ENCODE measurements around the gene FSTL1.

The FSTL1 gene, protein sequence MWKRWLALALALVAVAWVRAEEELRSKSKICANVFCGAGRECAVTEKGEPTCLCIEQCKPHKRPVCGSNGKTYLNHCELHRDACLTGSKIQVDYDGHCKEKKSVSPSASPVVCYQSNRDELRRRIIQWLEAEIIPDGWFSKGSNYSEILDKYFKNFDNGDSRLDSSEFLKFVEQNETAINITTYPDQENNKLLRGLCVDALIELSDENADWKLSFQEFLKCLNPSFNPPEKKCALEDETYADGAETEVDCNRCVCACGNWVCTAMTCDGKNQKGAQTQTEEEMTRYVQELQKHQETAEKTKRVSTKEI

DNA sequence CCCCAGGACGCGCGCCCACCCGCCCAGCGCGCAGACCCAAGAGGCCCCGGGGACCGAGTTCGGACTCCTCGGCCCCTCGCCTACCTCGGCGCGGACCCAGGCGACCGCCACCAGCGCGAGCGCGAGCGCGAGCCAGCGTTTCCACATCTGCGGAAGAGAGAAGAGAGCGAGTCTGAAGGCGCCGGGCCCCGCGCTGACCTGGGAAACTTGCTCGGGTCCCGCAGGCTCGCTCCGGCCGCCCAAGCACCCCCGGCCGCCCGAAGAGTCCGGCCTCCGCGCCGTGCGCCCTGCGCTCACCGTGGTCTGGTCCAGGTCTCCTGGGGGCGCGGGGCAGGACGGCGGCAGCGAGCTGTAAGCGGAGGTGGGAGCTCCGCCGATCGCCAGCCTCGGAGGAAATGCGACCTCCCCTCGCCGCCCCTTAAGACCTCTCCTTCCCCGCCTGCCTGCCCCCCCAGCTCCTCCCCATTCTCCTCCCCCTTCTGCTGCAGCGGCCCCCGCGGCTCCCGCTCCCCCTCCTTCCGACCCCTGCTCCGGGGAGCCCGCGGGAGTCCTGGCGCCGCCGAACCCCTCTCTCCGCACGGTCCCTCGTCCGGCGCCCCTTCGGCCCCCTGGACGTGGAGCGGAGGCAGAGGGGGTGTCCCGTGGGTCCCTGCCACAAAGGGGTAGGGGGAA, at the start of gene FSTL1:
Gene FSTL1 (minus strand): TSS at position 393 of the 672 bp plus-strand sequence. CDS start 246 bp downstream, at position 147.
- no peak for DNase-seq (ENCODE audit: low read depth in 2 of 2, low spot score in 1 of 2)

DNA sequence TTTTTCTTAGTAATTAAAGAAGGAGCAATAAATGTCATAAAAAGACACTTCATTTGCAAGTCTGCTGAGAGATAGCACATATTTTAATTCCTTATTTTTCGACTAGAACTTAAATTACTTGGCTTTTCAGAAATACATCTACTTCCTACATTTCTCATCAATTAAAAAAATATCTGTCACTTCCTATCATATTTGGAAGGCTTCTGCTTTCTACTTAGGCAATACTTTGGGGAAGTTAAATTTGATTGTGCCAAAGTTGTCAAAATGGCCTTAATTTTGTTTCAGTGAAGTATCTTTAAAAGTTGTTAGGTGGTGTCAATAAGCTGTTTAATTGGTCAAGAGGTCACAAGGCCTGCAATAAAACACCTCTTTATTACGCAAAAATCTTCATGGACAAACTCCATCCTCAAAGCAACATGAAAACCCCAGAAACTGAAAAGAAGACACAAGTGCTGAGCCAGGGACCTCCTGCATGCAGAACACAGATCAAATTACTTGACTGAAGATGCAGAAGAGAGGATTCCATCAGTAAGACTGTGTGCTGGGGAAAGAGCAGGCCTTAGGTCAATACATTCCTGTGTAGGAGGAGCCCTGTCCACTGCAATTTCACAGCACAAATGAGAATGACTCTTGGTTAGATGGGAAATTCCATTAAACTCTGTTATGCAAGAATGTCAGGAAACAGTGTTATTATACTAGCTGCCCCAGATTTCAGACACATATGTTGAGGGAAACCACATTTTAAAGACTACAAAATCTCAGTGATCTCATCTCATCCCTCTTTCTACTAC, 48.0 kb upstream of the FSTL1 start:
- no peak for DNase-seq (ENCODE audit: low read depth in 2 of 2, low spot score in 1 of 2)

DNA sequence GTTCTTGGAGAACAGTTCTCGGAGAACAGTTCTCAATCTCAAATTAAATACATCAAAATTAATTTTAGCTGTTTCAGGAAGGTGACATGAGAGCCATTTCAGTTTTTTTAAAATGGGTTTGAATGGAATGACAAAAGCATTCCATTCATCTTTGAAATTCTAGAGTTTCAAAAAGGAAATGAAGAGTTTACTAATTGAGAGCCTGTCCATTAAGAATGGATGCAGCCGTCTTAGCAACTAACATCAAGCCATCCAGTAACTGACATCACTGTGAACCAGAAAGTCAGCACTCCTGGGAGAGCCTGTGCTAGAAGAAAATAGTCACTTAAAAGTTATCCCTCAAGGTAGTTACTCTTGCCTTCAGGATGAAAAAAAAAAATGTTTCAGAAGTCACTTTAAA, 47.0 kb upstream of the FSTL1 start:
- DNase-seq (ENCODE audit: low read depth in 2 of 2, low spot score in 1 of 2), result no peak

DNA sequence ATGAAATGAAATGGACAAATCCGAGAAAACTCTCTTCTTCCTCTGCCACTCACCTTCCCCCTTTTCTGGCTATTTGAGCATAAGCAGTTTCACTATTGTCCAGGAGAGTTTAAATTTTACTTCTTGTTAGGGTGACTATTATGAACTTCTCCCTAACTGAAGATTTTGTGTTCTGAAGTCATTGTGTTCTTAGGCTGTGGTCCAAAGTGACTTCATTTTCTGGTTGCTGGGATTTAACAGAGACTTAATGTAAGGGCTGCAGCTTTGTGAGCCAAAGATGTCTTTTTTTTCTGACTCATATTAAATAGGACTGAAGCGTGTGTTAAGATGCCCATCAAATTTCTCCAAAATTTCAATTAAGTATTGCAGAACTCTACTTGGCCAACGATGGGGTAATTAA, 46.5 kb upstream of the FSTL1 start:
- no peak for DNase-seq (ENCODE audit: low read depth in 2 of 2, low spot score in 1 of 2)

DNA sequence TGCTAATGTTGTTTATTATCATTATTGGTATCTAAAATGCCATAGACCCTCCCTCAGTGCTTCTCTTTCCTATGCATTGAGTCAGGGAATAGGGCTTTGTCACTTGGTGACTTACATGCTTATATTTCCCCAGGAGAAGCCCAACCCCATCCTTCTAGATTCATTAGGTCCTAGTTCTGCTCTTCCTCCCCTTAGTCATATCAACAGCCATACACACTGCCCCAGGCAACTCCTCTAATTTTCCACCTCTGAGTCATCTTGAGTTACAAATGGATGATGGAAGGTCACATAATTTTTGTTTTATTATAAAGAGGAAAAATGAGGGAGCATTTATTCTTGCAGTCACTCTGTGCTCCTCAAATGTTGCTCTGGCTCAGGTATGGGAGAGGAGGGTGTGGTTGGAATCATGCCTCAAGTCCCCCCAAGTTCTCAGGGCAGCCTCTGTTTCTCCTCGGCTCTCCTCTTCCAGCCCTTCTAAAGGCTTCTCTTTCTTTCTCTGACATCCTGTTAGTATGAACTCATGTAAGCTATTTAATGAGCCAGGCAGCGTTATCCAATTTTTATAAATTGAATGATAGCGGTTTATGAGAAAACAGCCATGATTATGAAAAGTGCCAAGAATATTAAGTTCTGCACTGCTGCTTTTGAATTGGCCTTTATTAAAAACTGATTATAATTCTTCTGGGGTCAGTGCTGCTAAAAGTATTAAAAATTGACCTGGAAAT, 45.6 kb upstream of the FSTL1 start:
- DNase-seq (ENCODE audit: low read depth in 2 of 2, low spot score in 1 of 2), result no peak

DNA sequence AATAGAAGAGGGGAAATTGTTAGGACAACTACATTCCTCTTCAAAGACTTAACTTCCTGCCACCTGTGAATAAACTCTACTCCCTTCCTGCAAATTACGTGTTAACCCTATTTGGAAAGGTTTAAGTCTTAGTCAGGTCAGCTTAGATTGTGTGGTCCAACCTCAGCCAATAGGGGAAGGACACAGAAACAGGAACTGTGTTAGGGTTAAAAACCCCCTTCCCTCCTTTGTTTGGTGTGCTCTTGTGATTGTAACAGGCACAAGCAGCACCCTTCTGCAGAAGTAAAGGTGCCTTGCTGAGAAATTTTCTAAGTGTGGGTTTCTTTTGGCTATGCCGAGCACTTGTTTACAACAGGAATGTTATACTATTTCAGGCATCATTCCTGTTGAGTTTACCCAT, 45.0 kb upstream of the FSTL1 start:
- DNase-seq (ENCODE audit: low read depth in 2 of 2, low spot score in 1 of 2), result no peak

DNA sequence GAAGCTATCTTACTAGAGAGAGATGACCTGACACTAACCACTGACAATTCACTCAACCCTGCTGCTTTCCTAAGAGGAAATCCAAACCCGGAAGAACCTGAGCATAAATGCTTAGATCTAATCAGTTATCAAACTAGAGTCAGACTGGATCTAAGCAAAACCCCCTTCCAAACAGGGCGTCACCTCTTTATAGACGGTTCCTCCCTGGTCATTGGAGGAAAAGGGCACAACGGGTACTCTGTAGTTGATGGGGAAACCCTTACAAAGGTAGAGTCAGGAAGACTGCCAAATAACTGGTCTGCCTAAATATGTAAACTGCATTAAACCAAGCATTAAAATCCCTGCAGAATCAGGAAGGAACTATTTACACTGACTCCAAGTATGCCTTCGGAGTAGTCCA, 41.3 kb upstream of the FSTL1 start:
- DNase-seq (ENCODE audit: low read depth in 2 of 2, low spot score in 1 of 2), result no peak

DNA sequence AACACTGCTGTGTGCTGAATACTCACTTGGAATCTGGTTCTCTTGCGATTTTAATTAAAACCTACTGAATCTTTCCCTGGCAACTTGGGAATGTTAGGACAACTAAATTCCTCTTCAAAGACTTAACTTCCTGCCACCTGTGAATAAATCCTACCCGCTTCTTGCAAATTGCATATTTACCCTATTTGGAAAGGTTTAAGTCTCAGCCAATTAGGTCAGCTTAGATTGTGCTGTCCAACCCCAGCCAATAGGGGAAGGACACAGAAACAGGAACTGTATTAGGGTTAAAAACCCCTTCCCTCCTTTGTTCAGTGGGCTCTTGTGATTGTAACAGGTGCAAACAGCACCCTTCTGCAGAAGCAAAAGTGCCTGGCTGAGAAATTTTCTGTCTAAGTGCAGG, 38.6 kb upstream of the FSTL1 start:
- DNase-seq (ENCODE audit: low read depth in 2 of 2, low spot score in 1 of 2), result no peak

DNA sequence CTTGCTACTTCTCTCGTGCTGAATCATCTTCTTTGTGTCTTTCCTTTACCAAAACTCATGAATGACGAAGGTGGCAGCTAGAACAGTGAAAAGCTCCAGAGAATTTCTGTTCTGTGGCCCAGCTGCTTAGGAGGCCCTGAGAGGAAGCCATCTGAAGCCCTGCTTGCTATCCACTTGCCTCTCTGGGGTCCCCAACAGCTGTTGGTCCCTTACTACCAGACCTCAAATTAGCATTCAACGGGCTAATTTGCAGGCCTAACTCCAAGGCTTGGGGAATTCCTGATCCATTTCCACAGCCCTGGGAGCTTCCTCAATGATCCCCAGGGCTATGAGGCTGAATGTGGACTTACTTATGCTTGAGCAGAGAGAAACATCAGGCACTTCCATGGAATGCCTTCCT, 37.5 kb upstream of the FSTL1 start:
- no peak for DNase-seq (ENCODE audit: low read depth in 2 of 2, low spot score in 1 of 2)

DNA sequence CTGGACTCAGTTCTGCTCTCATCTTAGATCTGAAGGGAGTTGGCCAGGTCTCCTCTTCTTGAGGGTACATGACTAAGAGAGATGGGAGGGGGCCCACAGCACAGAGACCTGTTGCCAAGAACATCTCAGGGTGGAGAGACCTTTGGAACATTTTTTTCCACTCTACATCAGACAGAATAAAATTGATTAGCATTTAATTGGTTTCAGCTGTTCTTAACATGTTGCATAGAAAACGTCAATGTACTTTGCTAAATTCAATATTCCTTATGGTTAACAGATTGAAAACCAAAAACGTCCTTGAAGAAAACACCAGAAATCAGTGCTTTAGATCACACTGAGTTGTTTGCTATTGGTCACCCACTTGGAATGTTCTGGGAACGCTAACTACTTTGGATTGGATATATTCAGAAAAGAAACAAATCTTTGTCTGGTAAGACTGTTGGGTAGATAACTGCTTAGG, 36.4 kb upstream of the FSTL1 start:
- no peak for DNase-seq (ENCODE audit: low read depth in 2 of 2, low spot score in 1 of 2)

DNA sequence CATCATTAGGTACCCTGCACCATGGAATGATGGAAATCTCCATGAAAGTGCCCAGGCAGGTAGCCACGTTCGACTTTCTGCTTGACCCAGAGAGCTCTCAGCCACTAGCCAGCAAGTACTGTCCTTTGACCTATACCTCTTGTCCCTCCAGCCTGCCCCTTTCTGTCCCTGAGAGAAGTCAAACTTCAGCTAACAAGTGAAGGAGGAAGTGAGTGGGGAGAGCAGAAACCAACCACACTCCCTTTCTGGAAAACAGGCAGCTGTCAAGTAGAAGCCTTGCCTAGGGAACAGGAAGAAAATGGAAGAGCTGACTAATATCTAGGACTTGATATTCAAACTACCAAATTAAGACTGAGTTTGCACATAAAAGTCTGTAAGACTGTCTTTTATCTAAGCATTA, 30.3 kb upstream of the FSTL1 start:
- DNase-seq (ENCODE audit: low read depth in 2 of 2, low spot score in 1 of 2), result no peak

DNA sequence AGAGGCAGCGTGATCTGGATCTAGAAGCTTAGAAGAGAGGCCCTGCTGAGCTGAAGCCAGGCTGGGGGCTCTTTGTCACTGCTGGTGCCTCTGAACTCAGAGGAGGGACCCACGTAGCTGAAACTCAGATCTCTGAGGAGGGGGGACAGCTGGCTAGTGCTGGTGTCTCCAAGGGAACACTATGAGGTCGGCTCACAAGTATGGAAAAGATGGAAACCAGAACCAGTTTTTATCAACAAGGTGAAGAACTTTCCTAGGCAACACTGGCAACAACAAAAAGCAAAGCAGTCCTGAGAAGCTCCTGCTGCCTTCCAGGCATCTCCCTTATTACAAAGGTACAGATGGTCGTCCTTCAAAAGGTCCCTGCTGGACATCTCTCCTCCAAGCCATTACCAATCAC, 27.0 kb upstream of the FSTL1 start:
- no peak for DNase-seq (ENCODE audit: low read depth in 2 of 2, low spot score in 1 of 2)

DNA sequence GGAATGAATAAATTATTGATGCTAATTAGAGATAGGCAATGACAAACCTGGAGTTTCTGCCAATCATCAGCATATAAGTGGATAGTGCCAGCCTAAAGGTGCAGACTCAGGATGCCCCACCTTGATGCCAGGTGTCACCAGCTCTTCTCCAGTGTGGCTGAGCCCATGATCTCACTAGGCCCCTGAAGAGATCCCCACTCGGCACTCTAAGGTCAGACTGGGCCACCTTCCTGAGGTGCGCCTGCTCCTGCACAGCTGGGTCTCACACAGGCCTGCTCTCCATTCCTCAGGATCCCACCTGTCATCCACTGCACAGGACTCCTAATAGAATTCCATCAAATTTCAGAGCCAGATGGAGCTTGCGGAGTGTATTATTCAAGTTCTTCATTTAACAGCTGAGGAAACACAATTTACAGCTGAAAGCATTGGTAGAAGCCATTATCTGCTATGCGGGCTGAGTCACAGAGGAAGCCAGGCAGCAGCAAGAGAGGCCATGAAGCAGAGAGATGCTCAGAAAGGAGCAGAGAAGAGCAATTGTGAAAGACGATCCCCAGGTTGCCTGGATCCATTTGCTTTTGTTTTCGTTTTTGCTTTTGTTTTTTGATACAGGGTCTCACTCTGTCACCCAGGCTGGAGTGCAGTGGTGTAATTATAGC, 25.1 kb upstream of the FSTL1 start:
- no peak for DNase-seq (ENCODE audit: low read depth in 2 of 2, low spot score in 1 of 2)

DNA sequence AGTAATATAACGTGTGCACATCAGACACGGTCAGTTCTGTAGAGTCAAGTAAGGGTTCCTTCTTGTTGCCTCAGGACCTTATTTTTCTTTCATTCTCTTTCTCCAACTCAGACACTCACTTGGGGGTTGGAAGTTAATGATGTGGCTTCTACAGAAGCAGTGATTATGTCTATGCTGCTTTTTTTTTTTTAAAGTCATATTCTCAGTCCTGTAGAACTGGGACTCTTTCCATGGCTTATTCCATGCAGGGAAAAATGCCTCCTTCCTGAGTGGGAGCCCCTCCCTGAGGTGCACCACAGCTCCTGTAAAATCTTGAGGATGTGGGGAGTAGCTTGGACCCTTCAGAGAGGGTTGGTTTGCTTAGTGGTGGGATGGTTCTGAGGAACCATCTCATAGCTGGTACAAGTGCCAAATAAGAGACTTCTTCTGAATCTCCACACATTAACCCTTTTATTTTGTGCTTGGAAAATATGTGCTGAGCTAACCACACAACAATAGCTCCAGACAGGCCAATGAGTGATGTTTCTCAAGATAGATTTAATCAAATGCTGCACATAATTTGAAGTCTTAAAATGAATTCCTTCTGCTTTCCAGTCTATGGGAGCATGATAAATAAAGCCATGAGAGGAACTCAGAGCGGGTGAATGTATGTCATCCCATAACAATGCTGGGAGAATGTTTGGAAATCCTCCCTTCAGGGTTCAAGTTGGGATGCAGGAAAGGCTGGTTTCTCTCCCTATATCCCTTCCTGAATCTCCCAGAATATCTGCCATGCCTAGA, 23.3 kb upstream of the FSTL1 start:
- DNase-seq (ENCODE audit: low read depth in 2 of 2, low spot score in 1 of 2), result no peak

DNA sequence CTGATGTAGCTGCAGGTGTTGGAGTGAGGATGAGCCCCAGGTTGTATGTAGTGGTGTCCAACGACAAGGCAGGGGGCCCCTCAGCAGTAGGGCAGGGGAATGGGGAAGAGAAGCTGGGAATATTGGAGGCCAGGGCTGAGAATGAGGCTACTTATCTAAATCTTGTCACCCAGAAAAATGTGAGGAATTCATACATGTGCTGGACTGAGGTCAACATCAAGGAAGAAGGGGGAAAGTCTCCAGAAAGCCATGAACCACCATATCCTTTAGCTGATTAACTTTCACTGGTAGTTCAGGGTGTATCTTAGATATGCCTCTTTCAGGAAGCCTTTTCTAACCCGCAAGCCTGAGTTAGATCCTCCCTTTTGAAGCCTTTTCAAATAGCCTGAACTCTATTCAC, 22.6 kb upstream of the FSTL1 start:
- DNase-seq (ENCODE audit: low read depth in 2 of 2, low spot score in 1 of 2), result no peak

DNA sequence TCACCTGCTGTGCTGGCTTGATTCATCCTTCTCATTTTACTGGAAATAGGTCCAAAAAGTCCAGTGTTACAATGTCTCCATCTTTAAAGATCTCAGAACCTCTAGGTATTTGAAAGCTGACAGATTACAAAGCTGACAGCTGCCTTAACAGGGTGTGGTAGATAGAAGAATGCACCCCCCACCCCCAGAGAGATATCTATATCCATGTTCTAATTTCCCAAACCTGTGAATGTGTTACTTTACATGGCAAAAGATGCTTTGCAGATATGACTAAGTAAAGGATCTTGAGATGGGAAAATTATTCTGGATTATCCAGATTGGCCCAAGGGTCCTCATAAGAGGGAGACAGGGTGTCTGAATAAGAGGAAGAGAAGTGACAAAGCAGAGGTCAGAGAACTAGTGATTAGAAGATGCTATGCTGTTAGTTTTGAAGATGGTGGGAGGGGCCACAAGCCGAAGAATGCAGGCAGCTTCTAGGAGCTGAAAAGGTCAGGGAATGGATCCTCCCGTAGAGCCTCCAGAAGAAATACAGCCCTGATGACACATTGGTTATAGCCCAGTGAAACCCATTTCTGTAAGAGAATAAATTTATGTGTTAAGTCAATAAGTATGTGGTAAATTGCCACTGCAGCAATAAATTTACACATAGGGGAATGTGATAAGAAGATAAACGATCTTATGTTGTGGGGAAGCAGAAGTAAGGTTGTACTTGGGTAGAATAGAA, 21.5 kb upstream of the FSTL1 start:
- no peak for DNase-seq (ENCODE audit: low read depth in 2 of 2, low spot score in 1 of 2)

DNA sequence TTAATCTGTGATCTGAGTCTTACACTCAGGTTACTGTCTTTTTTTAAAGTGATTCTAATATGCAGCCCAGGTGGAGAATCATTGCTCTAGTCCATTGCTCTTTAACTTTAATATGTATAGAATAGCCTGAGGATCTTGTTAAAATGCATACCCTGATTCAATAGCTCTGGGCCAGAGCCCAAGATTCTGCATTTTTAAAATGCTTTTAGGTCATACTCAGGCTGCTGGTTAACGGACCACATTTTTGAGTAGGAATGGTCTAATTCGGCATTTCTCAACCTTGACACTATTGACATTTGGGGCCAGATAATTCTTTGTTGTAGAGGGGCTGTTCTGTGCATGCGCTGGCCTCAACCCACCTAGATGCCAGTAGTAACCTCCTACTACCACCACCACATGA, 20.9 kb upstream of the FSTL1 start:
- DNase-seq (ENCODE audit: low read depth in 2 of 2, low spot score in 1 of 2), result no peak

DNA sequence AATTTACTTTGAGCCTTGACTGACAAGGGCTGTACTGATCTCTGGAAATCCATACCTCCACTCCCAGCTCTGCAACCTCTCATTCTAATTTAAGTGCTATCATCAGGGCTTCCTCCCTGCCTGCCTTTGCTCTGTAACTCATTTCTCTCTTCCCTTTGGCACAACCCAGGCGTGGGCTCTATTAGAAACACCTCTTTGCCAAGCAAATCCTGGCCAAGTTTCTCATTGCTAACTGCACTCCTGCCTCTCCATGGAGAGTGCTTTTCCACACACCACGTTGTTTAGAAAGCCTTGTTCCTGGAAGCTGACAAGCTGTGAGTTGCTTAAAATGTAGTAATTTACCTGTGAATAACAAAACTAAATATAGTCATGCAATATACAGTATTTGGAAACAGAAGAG, 20.1 kb upstream of the FSTL1 start:
- no peak for DNase-seq (ENCODE audit: low read depth in 2 of 2, low spot score in 1 of 2)

DNA sequence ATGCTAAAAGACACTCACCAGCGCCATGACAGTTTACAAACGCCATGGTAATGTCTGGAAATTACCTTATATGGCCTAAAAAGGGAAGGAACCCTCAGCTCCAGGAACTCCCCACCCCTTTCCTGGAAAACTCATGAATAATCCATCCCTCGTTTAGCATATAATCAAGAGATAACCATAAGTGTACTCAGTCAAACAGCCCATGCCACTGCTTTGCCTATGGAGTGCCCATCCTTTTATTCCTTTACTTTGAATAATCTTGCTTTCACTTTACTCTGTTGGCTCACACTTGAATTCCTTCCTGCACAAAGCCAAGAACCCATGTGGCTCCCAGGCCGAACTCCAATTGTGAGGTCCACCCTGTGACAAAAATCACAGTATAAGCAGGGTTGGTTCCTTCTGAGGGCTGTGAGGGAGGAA, 19.1 kb upstream of the FSTL1 start:
- no peak for DNase-seq (ENCODE audit: low read depth in 2 of 2, low spot score in 1 of 2)

Measured in stimulated activated CD8-positive, alpha-beta memory T cell treated with anti-CD3 and anti-CD28 coated beads, Interleukin-4, amount 100 ng/mL, for 4 hours (primary cell).